H1 (cell line): ENCODE measurements around the gene C11orf58. TPM values are rescaled to one million over a fixed set of nuclear protein-coding genes. Genes with fewer than 3 reads are reported as not detected.

Source experiments
- CTCF ChIA-PET: fragments of 300-600 bp; sonication (Branson Sonifier 250); formaldehyde crosslinking; loops from one replicate; lab custom pipeline; 2021; ENCODE audit not compliant: partially characterized antibody; lab: Charles Lee
- POLR2A ChIA-PET: fragments of 300-600 bp; sonication (Branson Sonifier 250); formaldehyde crosslinking; loops from one replicate; lab custom pipeline; 2021; ENCODE audit warnings: inconsistent platforms; ENCODE audit not compliant: partially characterized antibody; lab: Charles Lee
- DNase-seq, 2 experiments: peaks; one replicate each; pipeline versions ENCODE4 v3.0.0 to v3.0.0-alpha.2; 2010 to 2022; ENCODE audit warnings: low spot score in 2 of 2, low read depth in 1 of 2, mixed read lengths in 1 of 2
- FAIRE-seq: peaks from 2 replicates; lab custom pipeline; 2011; peaks lifted over from hg19 to GRCh38; lab: Jason Lieb, UNC
- H2AFZ ChIP-seq: 2 replicates; pipeline ENCODE4 v1.8.1; 2012; ENCODE audit warnings: low read length, inconsistent platforms
- H2AK5ac ChIP-seq: 2 replicates; pipeline ENCODE4 v1.6.1; 2013; ENCODE audit warnings: low read depth, low read length
- H2BK120ac ChIP-seq: replicated peaks from 2 replicates; pipeline ENCODE3; 2013; ENCODE audit warnings: low read depth, low read length, inconsistent platforms
- H2BK12ac ChIP-seq: 2 replicates; pipeline ENCODE4 v1.6.1; 2013; ENCODE audit warnings: low read depth, low read length
- H2BK15ac ChIP-seq: 2 replicates; pipeline ENCODE4 v1.6.1; 2013; ENCODE audit warnings: low read length
- H2BK20ac ChIP-seq: 2 replicates; pipeline ENCODE4 v1.6.1; 2013; ENCODE audit warnings: low read length
- H2BK5ac ChIP-seq: 2 replicates; pipeline ENCODE4 v1.6.1; 2013; ENCODE audit warnings: low read depth, low read length
- H3K14ac ChIP-seq: 2 replicates; pipeline ENCODE4 v1.6.1; 2013; ENCODE audit warnings: inconsistent platforms; ENCODE audit not compliant: insufficient read length
- H3K18ac ChIP-seq: 2 replicates; pipeline ENCODE4 v1.6.1; 2013; ENCODE audit warnings: low read length; ENCODE audit errors: extremely low read depth
- H3K23ac ChIP-seq: 2 replicates; pipeline ENCODE4 v1.6.1; 2013; ENCODE audit warnings: inconsistent platforms; ENCODE audit not compliant: insufficient read length
- H3K23me2 ChIP-seq: 2 replicates; pipeline ENCODE4 v1.6.1; 2013; ENCODE audit warnings: low read depth, low read length
- H3K27ac ChIP-seq: 2 replicates; pipeline ENCODE4 v1.6.1; 2011; ENCODE audit warnings: low read depth, low read length, inconsistent platforms
- H3K27me3 ChIP-seq, 4 experiments: replicated peaks in 1 of 4; 1 replicate in 1 of 4; 2 replicates in 3 of 4; pipeline versions ENCODE4 v1.6.1 to v1.8.1; 2011 to 2013; ENCODE audit warnings: low read length in 3 of 4, mild to moderate bottlenecking in 3 of 4, inconsistent platforms in 2 of 4, mixed read lengths in 2 of 4, moderate library complexity in 1 of 4; ENCODE audit not compliant: control insufficient read depth in 3 of 4, insufficient read depth in 3 of 4; ENCODE audit errors: extremely low read depth in 1 of 4
- H3K36me3 ChIP-seq, 4 experiments: 2 replicates each; pipeline versions ENCODE4 v1.6.1 to v1.8.1; 2011 to 2013; ENCODE audit warnings: mild to moderate bottlenecking in 4 of 4, low read length in 3 of 4, moderate library complexity in 2 of 4, control low read depth in 1 of 4, inconsistent platforms in 1 of 4; ENCODE audit not compliant: insufficient read depth in 4 of 4, control insufficient read depth in 2 of 4
- H3K4ac ChIP-seq: replicated peaks from 2 replicates; pipeline ENCODE3; 2013; ENCODE audit warnings: low read length, low read depth, mixed read lengths, inconsistent platforms; ENCODE audit not compliant: insufficient read length
- H3K4me1 ChIP-seq, 4 experiments: replicated peaks in 1 of 4; 1 replicate in 1 of 4; 2 replicates in 3 of 4; pipeline versions ENCODE4 v1.6.1 to v1.8.1; 2011 to 2013; ENCODE audit warnings: low read length in 3 of 4, inconsistent platforms in 2 of 4, mixed read lengths in 1 of 4; ENCODE audit not compliant: insufficient read depth in 4 of 4, control insufficient read depth in 3 of 4
- H3K4me2 ChIP-seq, 2 experiments: 2 replicates each; pipeline versions ENCODE4 v1.6.1 to v1.8.1; 2011 to 2013; ENCODE audit warnings: low read depth in 2 of 2, low read length in 2 of 2, control low read depth in 1 of 2, inconsistent platforms in 1 of 2, mild to moderate bottlenecking in 1 of 2; ENCODE audit not compliant: insufficient read depth in 1 of 2
- H3K4me3 ChIP-seq, 4 experiments: fragments of 200-600, 300-600 bp in 1 of 4; sonication (generic), shearing (Covaris generic), sonication (Bioruptor Twin) in 1 of 4; 2 replicates each; pipeline versions ENCODE4 v1.5.1 to v1.8.1; 2011 to 2016; ENCODE audit warnings: low read length in 4 of 4, low read depth in 3 of 4, control low read depth in 2 of 4, inconsistent platforms in 2 of 4, mild to moderate bottlenecking in 2 of 4, mixed read lengths in 1 of 4, moderate library complexity in 1 of 4; ENCODE audit not compliant: insufficient read depth in 2 of 4; ENCODE audit errors: extremely low read depth in 1 of 4
- H3K56ac ChIP-seq: replicated peaks from 2 replicates; pipeline ENCODE3; 2013; ENCODE audit warnings: low read depth, mild to moderate bottlenecking, mixed read lengths, low read length, inconsistent platforms; ENCODE audit not compliant: insufficient read length
- H3K79me1 ChIP-seq: 2 replicates; pipeline ENCODE4 v1.6.1; 2013; ENCODE audit warnings: low read depth, low read length, control low read depth
- H3K79me2 ChIP-seq, 2 experiments: 2 replicates each; pipeline versions ENCODE4 v1.6.1 to v1.8.1; 2012 to 2013; ENCODE audit warnings: low read length in 2 of 2, mild to moderate bottlenecking in 2 of 2, inconsistent platforms in 1 of 2; ENCODE audit not compliant: insufficient read depth in 2 of 2, control insufficient read depth in 1 of 2
- H3K9ac ChIP-seq, 4 experiments: replicated peaks in 1 of 4; 1 replicate in 1 of 4; 2 replicates in 3 of 4; pipeline versions ENCODE4 v1.6.1 to v1.8.1; 2011 to 2013; ENCODE audit warnings: low read depth in 3 of 4, low read length in 3 of 4, control low read depth in 2 of 4, mild to moderate bottlenecking in 2 of 4, moderate library complexity in 2 of 4, inconsistent platforms in 1 of 4; ENCODE audit errors: extremely low read depth in 1 of 4
- H3K9me3 ChIP-seq, 2 experiments: 2 replicates each; pipeline versions ENCODE4 v1.6.1 to v1.8.1; 2012 to 2013; ENCODE audit warnings: mild to moderate bottlenecking in 2 of 2, moderate library complexity in 2 of 2, control low read depth in 1 of 2, inconsistent platforms in 1 of 2, low read depth in 1 of 2, low read length in 1 of 2, mixed read lengths in 1 of 2; ENCODE audit not compliant: insufficient read depth in 2 of 2
- H4K20me1 ChIP-seq, 2 experiments: replicated peaks in 1 of 2; 2 replicates each; pipeline versions ENCODE3 to v1.8.1; 2011 to 2013; ENCODE audit warnings: inconsistent platforms in 2 of 2, low read length in 2 of 2, mild to moderate bottlenecking in 1 of 2; ENCODE audit not compliant: insufficient read depth in 2 of 2, control insufficient read depth in 1 of 2
- H4K5ac ChIP-seq: 2 replicates; pipeline ENCODE4 v1.6.1; 2013; ENCODE audit warnings: low read length, low read depth, mixed read lengths, inconsistent platforms; ENCODE audit not compliant: insufficient read length
- H4K8ac ChIP-seq: 2 replicates; pipeline ENCODE4 v1.8.0; 2013; ENCODE audit warnings: mild to moderate bottlenecking, moderate library complexity, low read length, inconsistent platforms; ENCODE audit not compliant: insufficient read depth; ENCODE audit errors: extremely low read depth
- H4K91ac ChIP-seq: replicated peaks from 2 replicates; pipeline ENCODE3; 2013; ENCODE audit warnings: low read length, mixed read lengths, inconsistent platforms; ENCODE audit not compliant: insufficient read length
- EZH2 ChIP-seq: fragments of 200-600 bp; sonication (generic); IDR thresholded peaks from 2 replicates; pipeline ENCODE4 v1.7.1; 2012; ENCODE audit warnings: low read depth, mild to moderate bottlenecking, moderate library complexity, low read length, inconsistent platforms; ENCODE audit not compliant: severe bottlenecking
- FOSL1 ChIP-seq: IDR thresholded peaks from 2 replicates; pipeline ENCODE4 v1.6.1; 2011; ENCODE audit warnings: mild to moderate bottlenecking, low read depth, low read length, moderate library complexity; ENCODE audit not compliant: insufficient read depth
- GABPA ChIP-seq: IDR thresholded peaks from 2 replicates; pipeline ENCODE4 v1.6.1; 2011; ENCODE audit warnings: mild to moderate bottlenecking, low read length, moderate library complexity, borderline replicate concordance; ENCODE audit not compliant: insufficient read depth
- SIX5 ChIP-seq: IDR thresholded peaks from 2 replicates; pipeline ENCODE4 v1.6.1; 2011; ENCODE audit warnings: mild to moderate bottlenecking, low read depth, low read length
- YY1 ChIP-seq: IDR thresholded peaks from 2 replicates; pipeline ENCODE4 v1.6.1; 2011; ENCODE audit warnings: low read depth, mild to moderate bottlenecking, low read length
- WGBS, 2 experiments: shearing (Covaris generic) in 1 of 2; methylation state at CpG; one replicate each; pipeline versions ENCODE4 v1.1.6 to v1.1.7; 2013 to 2015; ENCODE audit warnings: low lambda C conversion rate in 2 of 2, mixed read lengths in 2 of 2, inconsistent platforms in 1 of 2, low coverage in 1 of 2, missing lambda C conversion rate in 1 of 2; ENCODE audit not compliant: insufficient replicate concordance in 2 of 2, insufficient coverage in 1 of 2, insufficient read length in 1 of 2; ENCODE audit errors: extremely low coverage in 1 of 2, missing lambda C conversion rate in 1 of 2; 5-methylcytosine and 5-hydroxymethylcytosine counted together
- polyA plus RNA-seq, 7 experiments: library from polyadenylated mRNA; depleted of rRNA in 3 of 7; stranded (reverse) in 5 of 7; unstranded in 2 of 7; fragments of >200 nt in 5 of 7; fragments of 200-250 nt in 2 of 7; gene quantifications; 1 replicate in 5 of 7; 2 replicates in 1 of 7; 4 replicates in 1 of 7; pipeline versions ENCODE4 v1.2.1 to v1.2.3, GENCODE V29; 2011 to 2013; ENCODE audit warnings: missing spikeins in 2 of 7, mixed read lengths in 2 of 7
- total RNA-seq: library from RNA; stranded (reverse); fragmentation: NEBNext Ultra II Directional; extraction: Animal tissue kit (Norgen Biotek cat#: 25700); gene quantifications from 2 replicates; pipeline ENCODE4 v1.2.1, GENCODE V29; 2021
- TF ChIP-seq, protein P1 (sequence below): IDR thresholded peaks from 2 replicates; pipeline ENCODE4 v1.6.1; 2012; ENCODE audit warnings: inconsistent platforms

C11orf58 gene
- total and polyA plus RNA-seq, 2 of the 8 experiments (the other 6 are each of a cell fraction or from before 2014, with no cell fraction given) = 70.7 to 181 TPM

DNA sequence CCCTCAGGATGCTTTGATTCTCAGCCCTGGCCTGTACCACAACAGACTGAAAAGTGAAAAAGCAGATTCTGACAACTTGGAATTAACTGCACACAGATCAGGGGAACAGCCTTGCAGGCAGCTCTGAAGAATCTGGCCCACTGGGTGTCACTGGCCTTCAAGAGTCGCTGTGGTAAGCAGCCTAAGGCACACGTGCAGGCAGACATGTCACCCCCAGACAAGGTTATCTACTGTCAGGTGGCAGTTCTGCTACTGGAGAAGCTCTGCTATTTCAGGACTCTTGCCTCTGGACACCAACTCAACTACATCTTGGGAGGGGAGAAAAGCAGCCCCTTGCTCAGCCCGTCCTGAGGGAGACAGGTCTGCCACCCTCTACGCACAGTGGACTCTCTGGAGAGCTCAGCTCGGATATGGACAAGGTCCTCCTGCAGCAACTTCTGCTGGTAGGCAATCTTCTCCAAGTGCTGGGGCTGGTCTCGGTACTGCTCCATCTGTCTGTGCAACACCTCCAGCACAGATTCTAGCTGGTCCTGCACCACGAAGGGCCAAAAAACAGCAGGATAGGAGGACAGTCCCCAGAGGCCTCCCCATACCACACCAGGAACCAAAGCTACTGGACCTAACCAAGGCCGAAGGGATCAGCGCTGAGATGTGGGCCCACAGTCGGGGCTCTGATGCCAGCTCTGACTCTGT lies 63.0 kb downstream of the C11orf58 start:
- Histone ChIP-seq H3K79me1 (no peaks in the 10 kb centered on the region), H3K27me3 (no peaks in the 10 kb centered on the region), H3K4me1 (no peaks in the 10 kb centered on the region), H3K23me2 (no peaks in the 10 kb centered on the region), H2AFZ (no peak overlapping the region), H3K14ac (no peak overlapping the region), H3K9ac (no peak overlapping the region), H3K18ac (no peak overlapping the region), H3K4me3 (no peak overlapping the region), H3K23ac (no peak overlapping the region), H4K91ac (no peak overlapping the region), H3K56ac (no peak overlapping the region), H2BK20ac (no peak overlapping the region), H3K79me2 (no peaks in the 10 kb centered on the region), H3K36me3 (peaks cover 0 to 4% (median 1%) of the 10 kb centered on the region in 4 experiments; a peak in 3 of 8 replicates), H3K4me2 (no peak overlapping the region), H2BK12ac (no peak overlapping the region), H4K5ac (no peak overlapping the region), H3K4ac (no peak overlapping the region), H3K27ac (no peak overlapping the region), H2BK120ac (no peak overlapping the region), H4K8ac (no peak overlapping the region), H2BK15ac (no peak overlapping the region), H2BK5ac (no peak overlapping the region), H4K20me1 (no peaks in the 10 kb centered on the region), H3K9me3 (no peaks in the 10 kb centered on the region), H2AK5ac (no peak overlapping the region)
- DNase-seq (no peak), FAIRE-seq (no peak)
- TF ChIP-seq GABPA (no peak), YY1 (no peak), FOSL1 (no peak), SIX5 (no peak), EZH2 (no peak)
- TF ChIP-seq, protein P1, sequence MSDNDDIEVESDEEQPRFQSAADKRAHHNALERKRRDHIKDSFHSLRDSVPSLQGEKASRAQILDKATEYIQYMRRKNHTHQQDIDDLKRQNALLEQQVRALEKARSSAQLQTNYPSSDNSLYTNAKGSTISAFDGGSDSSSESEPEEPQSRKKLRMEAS = no peak
- 90% methylated on average over 10 of the region's 10 CpGs; no CpG with 5 or more reads in 1 of the 2 experiments for WGBS, 2 experiments
- ChIA-PET POLR2A (interaction anchor here (1.5 kb wide), 1 partner anchor 276 kb away, joined by 4 read pairs; the partner anchor contains the start of gene RPS13), CTCF (interaction anchor here (0.8 to 3.5 kb wide), 12 partner anchors 9 to 262 kb away, joined by 3 to 28 read pairs (median 7); no protein-coding TSS in a partner anchor)
